Measurements from ENCODE around the gene SPNS1.

The SPNS1 gene

GRCh38 chr16:29028457-29029167 is 54.0 kb downstream of the SPNS1 start:
- DNase-seq (ENCODE audit: insufficient read length, low spot score), result peak; percentile 64
- no peak for FAIRE-seq
- TF ChIP-seq CTCF (IDR thresholded peaks at IDR 0.05; ENCODE audit: insufficient read depth, missing control alignments), result no peak

GRCh38 chr16:29029168-29029994 is 54.8 kb downstream of the SPNS1 start:
- FAIRE-seq (no peak), DNase-seq (ENCODE audit: insufficient read length, low spot score) (no peak)
- no peak for TF ChIP-seq CTCF (IDR thresholded peaks at IDR 0.05; ENCODE audit: insufficient read depth, missing control alignments)

GRCh38 chr16:29030086-29030840 is 55.7 kb downstream of the SPNS1 start:
- no peak for TF ChIP-seq CTCF (IDR thresholded peaks at IDR 0.05; ENCODE audit: insufficient read depth, missing control alignments)
- no peak for FAIRE-seq
- no peak for DNase-seq (ENCODE audit: insufficient read length, low spot score)

Data from D721Med (cell line).